ENCODE measurements around the gene FAM9A.

FAM9A gene

DNA sequence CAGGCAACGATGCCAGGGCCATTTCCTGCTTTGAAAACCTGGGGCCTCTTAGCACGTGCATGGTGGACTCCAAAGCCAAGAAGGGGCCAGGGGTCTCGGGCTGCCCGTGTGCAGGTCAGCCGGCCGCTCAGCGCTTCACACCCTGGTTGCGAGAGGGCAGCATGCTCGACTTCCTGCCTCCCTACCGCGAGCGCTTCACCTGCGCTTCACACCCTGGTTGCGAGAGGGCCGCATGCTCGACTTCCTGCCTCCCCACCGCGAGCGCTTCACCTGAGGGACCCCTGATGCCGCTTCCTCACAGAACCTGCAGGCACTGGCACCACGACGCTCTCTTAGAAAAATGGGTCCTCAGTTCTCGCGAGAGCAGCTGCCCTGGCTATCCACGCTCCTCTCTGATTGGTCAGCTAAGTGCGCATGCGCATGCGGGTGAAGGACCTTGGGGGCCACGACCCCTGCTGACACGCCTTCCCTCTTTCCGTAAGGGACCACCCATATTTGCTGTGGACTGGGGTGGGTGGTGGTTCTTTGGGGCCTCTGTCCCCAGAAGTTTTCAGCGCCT lies at the start of gene FAM9A:
Gene FAM9A, minus strand, starts transcription at position 343 of the 559 bp plus-strand sequence. CDS start 1,212 bp downstream, outside the sequence.
- no peak for DNase-seq

DNA sequence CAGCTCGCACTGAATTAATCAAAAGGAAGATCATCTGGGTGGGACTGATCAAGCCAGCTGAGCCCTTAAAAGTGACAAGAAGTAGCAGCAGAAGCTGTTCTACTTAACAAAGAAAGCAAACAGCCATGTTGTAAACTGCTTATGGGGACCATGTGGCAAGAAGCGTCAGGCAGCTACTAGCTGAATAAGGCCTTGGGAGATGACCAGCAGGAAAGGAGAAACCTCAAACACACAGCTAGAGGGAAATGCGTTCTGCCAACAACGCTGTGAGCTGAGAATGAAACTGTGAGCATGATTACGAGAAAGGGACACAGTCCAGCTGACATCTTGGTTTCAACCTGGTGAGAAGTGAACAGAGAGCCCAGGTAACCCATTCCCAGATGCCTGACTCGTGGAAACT lies 49.3 kb upstream of the FAM9A start:
- no peak for DNase-seq

DNA sequence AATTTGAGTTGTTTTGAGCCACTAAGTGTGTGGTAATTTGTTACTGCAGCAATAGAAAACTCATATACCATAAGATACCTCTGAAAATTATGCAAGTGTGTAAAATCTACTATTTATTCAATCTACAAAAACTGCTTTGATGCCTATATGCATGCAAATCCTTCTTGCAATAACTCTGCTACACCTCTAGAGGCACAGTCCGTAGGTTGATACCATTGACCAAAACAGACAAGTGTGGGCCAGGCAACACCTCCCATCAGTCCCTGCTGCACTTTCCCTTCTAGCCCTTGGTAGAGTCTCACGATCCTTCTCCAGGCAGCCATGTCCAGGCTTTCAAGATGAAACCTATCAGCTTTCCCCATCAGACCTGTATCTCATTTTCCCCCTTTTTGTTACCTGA lies 48.8 kb upstream of the FAM9A start:
- no peak for DNase-seq

DNA sequence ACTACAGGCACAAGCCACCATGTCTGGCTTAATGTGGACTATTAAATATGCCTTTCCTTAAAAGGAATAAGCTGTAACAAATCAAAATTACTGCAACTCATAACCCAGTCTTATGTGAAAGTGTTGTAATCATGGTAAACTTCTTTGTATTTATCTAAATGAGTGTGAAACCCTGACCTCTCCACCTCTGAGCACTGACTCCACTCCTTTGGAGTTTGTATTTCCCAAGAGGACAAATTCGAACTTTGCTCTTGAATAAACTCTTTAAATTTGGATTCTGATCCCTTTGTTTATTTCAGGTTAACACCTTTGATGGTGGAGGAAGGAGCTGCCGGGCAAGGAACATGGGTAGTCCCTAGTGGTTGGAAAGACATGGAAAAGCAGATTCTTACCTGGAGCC lies 48.3 kb upstream of the FAM9A start:
- DNase-seq, result no peak

DNA sequence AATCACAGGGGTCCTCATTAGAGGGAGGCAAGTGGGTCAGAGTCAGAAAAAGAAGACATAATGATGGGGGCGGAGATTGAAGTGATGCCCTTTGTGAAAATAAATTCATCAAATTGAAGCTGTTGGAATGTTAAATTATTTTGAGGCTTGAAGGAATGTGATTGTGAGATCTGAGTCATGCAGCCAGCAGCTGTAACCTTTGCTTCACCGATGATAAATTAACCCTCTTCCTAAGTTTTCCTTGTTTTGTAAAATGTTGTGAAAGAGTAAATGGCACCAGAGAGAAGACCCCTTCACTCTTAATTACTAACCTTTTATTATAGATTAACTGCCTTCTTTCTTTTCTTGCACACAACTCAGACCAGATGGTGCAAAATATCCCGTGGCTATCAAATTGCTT lies 47.7 kb upstream of the FAM9A start:
- DNase-seq, result no peak

DNA sequence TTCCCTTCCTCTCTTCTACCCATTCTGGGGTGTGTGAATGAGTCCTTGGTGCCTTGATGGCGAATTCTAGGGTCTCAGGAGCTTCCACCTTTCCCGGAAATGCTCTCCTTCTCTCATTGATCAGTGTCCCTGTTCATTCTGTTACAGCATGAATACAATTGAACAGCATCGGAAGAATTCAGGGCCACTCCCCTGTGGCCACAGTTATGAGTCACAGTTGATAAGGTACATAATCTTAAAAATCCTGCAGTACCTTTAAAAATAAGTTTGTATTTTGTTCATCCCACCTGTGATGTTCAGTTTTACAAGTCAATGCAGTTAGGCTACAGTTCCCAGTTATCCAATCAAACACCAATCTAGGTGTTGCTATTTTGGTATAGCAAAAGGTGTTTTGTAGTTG lies 47.3 kb upstream of the FAM9A start:
- no peak for DNase-seq

DNA sequence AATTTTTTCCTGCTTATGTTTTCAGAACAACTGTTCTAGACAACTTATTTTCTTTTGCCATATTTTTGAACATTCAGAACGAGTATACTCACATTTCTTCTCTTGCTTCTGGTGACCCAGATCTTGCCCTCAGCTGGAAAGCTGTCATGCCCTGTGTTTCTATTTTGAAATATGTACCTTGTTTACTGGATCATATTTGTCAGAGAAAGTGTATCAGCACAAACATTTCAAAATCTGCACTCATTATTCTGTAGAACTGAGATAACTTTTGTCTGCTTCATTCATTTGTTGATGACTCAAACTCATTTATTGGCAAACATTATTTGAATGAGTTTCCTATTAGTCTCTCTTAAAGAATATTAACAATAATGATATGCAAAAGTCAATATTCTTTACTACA lies 46.2 kb upstream of the FAM9A start:
- no peak for DNase-seq

DNA sequence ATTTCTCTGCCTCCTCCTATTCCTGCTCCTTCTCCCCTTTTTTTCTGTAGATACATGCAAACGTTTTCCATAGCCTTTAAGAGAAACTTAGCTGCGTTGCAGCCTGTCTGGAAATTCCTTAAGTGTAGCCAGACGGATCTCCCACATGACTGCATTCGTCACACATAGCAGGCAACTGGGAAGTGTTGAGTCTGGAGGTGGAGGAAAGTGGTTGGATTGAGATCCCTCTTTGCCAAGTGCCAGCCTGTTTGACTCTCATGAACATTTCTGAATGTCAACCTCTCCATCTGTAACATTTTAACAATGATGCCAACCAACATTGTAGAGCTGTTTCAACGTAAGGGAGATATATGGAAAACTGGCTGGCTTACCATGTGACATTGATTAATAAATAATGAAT lies 45.1 kb upstream of the FAM9A start:
- DNase-seq, result no peak

DNA sequence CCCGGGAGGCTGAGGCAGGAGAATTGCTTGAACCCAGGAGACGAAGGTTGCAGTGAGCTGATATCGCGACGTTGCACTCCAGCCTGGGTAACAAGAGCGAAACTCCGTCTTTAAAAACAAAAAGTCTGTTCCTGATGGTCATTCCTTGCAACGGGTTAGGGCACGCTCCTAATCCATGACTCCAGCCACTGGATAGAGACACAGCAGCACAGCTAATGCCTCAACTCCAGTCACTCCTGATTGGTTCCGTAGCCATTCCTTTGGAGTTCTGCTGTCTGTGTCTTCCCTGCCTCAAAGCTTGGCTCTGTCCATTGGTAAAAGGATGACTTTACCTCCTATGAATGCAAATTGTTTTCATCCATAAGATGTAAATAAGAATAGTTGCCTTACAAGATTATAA lies 44.3 kb upstream of the FAM9A start:
- DNase-seq, result no peak

DNA sequence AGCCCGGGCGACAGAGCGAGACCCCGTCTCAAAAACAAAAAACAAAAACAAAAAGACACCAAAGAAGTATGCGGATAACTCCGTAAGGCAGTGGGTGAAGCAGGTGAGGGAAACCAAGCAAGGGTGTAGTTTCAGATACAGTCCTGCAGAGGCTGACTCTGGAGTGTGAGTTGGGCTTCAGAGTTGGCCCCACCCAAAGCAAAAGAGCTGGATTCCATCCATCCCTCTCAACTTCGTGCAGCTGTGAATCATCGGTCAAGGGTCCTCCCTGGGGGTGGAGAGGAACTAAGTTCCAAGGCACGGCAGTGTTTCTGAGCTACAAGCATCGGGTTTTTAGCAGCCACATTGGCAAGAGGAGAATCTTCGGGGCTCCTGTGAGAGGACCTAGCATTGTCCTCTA lies 43.9 kb upstream of the FAM9A start:
- no peak for DNase-seq

DNA sequence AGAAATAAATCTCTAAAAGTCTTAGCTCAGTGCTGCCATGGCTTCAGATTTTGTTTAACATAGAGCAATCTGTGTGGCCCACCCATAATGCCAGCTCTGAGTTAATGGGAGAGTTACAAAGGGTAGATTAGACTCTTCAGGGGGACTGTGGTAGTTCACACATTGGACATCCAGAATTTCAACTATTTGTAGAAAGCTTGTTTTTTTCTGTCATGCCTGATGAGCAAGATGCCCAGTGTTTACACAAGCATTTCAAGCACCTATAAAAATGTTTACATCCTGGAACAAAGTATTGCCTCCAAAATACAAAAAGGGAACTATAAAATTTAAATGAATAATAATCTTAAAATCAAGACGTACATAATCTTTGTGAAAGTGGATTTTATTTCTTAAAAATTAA lies 43.0 kb upstream of the FAM9A start:
- no peak for DNase-seq

DNA sequence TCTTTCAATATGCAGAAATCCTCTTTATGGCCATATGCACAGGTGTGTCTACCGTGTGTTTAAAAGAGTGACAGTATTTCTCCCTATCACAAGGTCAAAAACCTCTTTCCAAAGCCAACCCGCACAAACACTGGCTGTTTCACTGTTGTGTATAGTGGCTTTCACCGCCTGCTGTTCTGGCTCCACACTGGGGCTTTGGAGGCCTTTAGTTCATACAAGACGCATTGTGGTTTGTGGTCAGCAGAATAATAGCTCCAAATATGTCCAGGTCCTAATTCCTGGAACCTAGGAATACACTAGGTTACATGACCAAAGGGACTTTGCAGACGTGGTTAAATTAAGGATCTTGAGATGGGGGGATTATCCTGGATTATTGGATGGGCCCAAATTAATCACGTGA lies 40.7 kb upstream of the FAM9A start:
- no peak for DNase-seq

DNA sequence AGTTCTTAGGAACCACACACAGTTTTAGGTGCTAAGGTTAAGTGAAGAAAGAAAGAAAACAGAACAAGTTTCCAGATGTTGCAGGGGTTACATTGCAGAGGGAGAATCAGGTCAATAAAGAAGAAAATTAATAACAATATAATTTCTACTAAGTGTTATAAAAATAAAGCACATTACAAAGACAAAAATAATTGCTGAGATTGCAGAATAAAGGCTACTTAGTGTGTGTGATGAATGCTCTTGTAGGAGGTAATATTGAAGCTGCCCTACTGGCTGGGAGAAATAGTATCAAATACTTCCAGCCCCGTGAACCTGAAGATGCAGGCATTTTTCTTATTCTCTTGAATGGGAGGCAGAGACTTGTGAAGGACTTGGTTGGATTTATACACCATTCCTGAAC lies 33.2 kb upstream of the FAM9A start:
- no peak for DNase-seq

DNA sequence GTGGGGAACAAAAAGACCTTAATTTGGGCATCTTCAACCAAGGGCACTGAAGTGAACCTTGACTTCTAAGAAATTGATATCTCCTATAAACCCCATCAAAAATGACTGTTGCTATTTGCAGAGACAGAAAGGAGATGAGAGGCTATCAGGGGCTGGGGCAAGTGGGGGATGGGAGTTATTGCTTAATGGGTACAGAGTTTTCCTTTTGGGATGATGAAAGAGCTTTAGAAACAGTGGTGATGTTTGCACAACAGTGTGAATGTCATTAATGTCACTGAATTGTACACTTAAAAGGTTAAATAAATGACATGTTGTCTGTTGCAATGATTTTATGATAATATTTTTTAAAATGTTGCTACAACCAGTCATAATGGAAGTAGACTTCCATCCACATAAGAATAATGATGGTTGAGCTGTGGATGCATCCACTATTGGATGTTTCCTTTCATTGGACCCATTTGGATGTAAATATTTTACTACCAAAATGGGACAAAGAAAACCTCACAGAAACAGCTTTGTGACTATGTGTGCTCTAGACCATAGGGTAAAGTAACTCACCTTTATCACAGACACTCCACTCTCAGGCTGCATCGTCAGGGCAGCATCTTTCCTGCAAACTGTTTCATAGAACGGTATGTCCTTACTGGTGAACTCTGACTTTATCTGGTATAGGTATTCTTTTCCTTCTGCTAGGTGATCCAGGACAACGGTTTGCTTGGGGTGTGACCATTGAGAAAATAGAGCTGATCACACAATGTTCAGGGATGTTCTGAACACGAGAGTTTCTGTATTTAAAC lies 31.6 kb upstream of the FAM9A start:
- DNase-seq, result no peak

DNA sequence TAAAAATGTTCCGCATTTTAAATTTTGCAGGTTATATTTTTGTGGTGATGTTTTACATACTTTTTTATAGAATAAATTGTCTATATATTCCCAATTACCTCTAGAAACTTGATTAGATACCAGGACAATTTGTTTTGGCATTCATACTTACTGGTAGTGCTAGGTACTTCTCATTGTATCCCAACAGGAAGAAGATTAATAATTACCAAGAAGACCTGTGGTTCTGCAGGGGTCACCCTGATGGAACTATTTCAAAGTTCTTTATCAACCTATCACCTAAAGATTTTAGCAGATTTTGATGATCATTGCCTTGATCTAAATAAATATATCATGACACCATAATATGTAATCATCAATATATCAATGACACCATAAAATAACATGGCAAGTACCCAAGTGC lies 22.5 kb upstream of the FAM9A start:
- no peak for DNase-seq

DNA sequence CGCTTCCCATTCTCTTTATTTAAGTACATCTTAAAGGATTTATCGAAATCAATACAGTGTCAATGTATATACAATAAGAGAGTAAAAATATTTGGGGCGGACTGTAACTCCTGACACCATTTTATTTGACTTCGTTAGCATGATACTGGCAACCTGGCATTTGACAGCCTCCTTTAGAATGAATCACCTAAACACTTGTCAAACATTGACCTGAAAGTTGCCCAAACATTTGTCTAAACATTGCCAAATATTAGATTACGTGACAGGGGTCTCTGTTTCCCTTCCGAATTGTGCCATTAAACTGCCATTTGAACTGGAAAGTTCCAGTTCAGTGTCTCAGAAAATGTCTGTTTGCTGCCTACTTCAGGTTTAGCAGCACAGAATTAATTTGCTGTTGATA lies 20.8 kb upstream of the FAM9A start:
- no peak for DNase-seq

DNA sequence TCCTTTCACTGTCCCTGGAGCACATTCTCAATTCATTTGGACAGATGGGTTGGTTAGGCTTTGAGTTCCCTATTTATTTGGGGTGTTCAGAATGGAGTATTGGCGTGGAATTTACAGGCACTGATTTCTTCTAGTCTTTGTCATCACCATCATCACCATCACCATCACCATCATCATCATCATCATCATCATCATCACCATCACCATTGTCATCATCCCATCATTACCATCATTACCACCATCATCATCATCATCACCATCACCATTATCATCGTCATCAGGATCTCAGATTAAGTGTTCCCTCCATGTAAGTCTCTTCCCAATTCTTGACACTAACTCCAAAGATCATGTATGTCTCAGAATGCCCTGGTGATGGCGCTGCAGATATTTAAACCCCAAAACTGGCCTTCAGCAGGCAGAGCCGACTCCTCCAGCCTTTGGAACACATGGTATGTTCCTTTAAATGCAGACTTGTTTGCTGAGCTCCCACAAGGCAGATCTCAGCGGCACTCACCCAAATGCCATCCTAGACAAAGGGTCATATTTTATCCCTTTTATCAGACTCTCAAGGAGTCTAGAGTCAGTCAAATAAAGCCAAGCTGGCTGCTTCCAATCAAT lies 19.8 kb upstream of the FAM9A start:
- DNase-seq, result no peak

DNA sequence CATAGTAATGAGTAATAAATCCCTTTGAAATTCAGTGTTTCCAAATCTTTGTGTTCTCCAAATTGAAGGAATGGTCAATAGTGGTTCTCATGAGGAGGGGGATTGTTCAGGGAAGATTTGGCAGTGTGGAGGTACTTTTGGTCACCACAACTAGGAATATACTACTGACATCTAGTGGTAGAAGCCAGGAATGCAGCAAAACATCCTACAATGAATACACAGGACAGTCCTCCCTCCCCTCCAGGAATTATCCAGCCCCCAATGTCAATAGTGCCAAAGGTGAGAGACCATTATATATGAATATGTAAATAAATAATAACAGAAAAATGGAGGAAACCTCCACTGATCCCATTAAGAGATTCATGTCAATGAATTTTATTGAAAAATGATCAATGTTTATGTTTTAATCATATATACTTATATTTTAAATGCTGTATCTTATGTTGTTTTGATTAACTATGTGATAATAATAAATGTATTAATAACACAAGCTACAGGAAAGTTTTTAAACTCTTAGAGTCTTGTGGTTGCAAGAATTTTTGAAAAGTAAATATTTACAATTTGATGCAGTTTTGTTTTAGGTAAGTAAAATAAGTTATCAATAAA lies 14.4 kb upstream of the FAM9A start:
- DNase-seq, result peak; percentile 20

DNA sequence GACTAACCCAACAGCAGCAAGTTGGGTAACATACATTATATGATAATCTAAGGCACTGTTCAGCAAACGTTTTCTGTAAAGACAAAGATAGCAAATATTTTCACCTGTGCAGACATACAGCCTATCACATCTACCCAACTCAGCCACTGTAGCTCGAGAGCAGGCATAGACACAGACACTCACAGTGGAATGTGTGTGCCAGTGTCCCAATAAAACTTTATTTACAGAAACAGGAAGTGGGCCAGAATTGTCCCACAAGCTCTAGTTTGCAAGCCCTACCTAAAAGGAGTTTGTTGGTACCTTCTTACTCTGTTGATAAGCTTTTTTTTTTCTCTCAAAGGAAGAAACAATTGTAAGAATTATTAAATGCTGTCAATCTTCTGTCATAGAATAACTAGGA lies 11.9 kb upstream of the FAM9A start:
- no peak for DNase-seq

DNA sequence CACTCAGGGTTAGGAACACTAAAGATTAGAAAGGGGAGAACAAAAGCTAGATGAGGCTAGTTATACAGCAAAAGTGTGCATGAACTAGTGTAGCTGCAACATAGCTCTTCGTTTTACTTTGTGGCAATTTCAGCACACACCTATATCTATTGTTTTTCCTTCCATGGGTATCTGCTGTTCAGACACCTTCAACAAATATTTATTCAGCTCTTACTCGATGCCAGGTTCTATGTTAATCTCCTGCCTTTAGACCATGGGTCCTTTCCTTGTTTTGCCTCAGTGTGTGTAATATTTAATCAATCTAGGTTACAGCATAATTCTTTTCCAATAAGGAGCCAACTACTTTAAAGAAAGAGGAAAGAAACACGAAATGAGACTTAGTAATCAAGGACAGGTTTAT lies 10.4 kb upstream of the FAM9A start:
- no peak for DNase-seq

DNA sequence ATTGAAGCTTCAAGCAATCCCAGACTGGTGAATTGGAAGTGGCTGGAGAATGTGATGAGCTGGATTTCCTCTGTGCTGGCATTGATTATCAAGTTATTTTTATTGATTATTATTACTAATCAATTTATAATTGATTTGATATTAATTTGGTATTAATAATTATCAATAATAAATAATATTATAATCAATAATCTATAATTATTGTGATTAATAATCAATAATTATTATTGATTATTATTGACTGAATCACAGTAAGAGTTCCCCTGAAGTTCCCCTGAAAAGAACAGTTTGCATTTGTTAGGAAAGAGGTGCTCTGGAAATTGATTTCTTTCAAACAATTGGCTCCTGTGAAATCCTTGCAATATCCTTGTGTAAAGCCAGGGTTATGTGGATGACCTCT lies 7.5 kb upstream of the FAM9A start:
- DNase-seq, result no peak

DNA sequence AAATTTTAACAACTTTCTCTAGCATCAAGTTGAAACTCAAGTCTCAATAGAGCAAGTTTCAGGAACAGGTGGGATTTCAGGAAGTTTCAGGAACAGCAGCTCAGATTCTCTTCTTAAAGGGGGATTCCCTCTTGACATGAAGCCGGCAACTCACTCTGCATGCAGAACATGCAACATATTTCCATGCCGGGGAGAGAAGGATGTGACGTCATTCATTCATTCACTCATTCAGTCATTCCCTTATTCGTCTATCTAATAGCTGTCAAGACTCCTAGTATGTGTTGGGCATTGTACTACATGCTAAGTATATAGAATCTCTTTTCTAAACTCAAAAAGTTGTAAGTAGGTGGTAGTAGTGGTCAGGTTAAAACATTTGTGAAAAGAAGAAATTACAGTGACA lies 4.8 kb upstream of the FAM9A start:
- DNase-seq, result no peak

DNA sequence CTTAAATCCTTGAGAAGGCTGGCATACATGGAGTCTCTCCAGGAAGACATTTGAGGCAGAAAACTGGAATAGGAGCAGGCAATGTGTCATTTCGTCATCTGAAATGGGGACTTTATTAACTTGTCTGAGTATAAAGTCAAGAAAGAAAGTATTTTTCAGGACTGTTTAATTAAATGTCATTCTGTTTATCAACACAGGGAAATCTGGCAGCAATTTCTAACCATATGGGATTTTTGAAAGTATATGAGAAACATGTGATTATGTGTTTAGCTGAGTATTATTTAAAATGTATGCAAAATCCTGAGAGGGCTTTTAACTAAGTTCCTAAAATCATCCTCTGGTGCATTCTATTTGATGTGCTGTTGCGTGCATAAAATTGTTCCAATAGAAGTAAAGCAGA lies 3.9 kb upstream of the FAM9A start:
- no peak for DNase-seq

DNA sequence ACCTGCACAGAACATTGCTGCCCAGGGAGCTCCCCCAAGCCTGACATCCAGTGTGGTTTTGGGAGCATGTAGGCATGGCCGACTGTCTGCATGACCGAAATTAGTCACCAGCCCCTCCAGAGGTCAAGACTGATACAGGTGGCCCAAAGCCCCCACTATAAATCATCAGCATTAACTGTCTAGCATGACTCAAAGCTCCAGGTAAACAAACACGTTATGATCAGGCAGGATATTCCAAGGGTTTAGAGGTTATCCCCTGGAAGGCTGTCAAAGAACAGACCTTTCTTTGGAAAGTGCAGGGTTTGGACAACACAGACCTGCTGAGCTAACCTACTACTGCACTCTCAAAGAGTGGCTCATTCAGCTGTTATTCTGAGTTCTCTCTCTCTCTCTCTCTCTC lies 2.1 kb upstream of the FAM9A start:
- DNase-seq, result no peak
